ENCODE results near the gene KRT78.
"Not testable (repeated sequence)": the region's sequence is repeated elsewhere in the genome, so short reads cannot be mapped to it uniquely, and the experiment has no call there.

The KRT78 gene

GRCh38 chr12:52809166-52809565, 39.6 kb downstream of the KRT78 start:
- no peak for DNase-seq

DNA sequence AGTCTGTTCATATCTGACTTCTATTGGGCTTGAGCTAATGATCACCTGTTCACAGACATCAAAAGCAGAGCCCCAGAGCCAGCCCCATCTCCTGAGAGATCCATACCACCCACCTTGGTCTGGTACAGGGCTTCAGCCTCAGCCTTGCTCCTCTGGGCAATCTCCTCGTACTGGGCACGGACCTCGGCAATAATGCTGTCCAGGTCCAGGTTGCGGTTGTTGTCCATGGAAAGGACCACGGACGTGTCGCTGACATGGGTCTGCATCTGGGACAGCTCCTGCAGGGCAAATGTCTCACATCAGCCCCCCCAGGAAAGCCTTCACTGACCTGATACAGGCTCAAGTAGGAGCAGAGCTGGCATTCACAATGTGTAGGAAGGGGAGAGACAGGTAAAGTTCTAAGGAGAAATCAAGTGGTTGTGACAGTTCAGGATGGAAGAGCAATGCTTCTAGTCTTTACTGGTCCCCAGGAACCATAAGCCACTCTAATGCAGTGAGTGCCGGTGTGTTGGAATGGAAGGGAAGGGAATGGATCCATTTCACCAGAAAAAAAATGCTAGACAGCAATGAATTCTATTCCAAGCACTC, 40.1 kb downstream of the KRT78 start:
- no peak for DNase-seq

DNA sequence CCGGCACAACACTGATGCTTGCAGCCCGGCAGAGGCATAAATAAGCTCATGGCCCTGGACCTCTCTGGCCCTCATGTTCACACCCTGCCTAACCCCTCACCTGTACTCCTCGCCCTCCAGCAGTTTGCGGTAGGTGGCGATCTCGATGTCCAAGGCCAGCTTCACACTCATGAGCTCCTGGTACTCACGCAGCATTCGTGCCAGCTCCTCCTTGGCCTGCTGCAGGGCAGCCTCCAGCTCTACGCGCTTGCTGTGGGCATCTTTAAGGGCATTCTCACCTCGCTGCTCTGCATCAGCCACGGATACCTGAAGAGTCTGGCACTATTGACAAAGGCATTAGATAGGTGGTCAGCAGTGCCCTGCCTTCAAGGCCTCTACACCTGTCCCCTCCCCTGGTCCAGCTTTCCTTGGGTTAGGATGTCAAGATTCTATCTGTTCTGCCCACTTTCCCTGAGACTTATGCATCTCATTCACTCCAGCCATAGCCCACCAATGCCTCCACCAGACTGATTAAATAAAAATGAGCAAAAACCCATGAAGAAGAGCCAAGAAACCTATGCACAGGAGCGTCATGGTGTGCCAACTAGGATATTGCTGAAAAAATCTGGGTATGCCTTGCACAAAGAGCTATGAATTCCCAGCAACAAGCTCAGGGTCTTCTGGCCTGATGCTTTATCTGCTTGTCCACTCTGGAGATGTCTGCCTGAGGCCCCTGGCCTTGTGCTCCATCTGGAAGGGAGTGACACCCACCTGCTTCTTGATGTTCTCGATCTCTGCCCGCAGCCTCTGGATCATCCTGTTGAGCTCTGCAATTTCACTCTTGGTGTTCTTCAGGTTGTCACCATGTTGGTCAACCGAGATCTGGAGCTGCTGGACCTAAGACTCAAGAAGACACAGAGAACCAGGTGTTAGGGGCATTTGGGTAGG, 41.0 kb downstream of the KRT78 start:
- DNase-seq = no peak

DNA sequence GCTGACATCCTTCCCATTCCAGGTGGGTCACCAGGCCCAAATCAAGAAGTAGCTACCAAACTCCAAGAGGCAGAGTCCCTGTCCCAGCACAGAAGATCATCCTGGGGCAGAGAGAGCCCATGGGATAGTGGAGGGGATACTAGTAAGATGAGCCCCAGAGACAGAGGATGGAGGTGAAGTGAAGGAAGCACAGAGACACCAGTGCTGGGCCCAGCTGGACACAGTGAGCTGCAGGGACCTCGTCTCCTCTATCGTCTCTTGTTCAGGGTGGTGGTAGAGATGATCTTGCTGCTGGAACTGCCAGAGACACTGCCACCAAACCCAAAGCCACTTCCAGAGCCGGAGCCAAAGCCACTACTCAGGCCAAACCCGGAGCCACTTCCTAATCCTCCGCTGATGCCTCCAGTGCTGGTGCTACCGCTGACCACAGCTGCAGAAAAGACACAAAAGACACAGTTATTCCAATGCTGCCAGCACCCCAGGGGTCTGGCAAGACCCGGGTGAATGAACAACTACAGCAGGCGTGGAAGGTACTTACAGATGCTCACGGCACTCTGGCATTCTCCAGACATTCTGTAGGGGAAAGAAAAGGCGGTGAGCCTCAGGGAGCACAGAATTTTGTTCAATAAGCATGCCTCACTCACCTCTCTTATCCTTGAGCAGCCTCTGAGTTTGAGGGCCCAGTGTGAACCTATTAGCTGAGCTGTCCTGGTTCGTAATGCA, 41.8 kb downstream of the KRT78 start:
- no peak for DNase-seq

DNA sequence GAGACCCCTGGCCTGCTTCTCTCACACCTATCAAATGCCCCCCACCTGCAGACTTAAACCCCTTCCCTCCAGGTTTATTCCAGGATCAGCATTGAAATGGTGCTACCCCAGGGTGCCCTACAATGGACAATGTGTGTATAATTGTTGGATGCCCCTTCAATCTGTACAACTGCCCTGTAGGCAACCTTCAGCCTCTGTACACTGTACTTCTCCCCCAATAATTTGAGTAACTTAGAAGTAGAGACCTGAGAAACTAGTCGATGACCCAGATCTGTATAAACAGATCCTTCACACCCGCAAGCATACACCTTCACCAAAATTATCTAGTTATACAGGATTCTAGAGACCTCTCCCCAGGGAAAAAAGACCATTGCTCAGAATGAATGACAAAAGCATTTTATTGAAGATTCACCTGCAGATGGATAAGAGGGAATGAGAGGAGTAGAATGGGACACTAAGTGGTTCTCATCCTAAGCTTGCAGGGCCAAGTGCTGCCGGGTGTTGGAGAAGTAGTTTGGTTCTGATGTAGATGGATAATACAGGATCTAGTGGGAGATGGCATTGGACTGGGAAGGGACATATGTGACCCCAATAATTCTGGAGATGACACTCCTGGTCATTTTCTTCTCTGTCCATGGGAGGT, 42.5 kb downstream of the KRT78 start:
- no peak for DNase-seq

DNA sequence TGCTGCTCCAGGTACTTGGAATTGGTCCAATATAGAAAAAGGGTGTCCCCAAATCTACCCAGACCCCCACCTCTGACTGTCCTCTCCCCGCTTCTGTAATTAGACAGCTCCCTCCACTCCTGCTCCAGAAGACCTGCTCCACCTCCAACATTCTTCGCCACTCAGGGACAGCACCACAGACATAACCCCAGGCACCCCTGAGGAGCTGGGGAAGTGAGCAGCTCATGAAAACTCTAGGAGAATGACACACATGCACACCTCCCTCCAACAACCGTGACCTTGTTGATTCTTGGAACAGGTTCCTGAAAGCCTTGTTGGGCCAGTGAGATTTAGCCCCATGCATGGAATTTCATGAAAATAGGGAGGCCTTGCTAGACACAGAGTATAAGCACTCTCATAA, 43.1 kb downstream of the KRT78 start:
- no peak for DNase-seq

- no peak for DNase-seq
Measured at GRCh38 chr12:52805000-52805399, 43.8 kb downstream of the KRT78 start.

DNA sequence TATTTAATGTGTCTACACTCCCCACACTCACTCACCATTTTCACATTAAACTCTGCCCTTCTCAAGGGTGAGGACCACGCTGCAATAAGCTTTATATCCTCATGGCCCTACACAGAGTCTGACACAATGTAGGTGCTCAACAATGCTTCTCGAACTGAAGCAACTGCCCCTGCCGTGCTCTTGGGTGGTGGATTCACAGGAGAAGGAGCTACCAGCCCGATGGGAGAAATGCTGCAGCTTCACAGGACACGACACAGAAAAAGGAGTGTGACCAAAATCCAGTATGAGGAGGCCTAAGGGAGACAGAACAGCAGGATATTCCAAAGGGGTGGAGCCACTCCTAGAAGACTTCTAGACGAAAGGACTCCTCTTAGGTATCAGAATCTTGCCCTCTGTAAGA, 46.4 kb downstream of the KRT78 start:
- DNase-seq = no peak

DNA sequence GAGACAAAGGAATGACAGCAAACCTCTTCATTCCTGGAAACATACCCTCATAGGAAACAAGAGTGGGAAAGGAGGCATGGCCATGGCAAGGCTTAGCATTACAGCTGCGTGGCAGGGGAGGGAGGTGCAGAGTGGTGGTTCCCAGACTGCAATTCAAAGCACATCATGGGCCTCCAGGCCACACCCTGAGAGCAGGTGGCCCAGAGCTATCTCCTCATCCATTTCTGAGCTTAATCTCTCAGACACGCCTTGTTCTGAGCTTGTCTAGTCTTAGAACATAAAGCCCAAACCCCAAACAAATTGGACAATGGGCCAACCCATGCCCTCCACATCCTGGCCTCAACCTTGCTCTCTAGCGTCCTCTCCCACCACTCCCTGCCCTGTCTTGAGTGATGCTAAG, 47.0 kb downstream of the KRT78 start:
- DNase-seq = no peak

DNA sequence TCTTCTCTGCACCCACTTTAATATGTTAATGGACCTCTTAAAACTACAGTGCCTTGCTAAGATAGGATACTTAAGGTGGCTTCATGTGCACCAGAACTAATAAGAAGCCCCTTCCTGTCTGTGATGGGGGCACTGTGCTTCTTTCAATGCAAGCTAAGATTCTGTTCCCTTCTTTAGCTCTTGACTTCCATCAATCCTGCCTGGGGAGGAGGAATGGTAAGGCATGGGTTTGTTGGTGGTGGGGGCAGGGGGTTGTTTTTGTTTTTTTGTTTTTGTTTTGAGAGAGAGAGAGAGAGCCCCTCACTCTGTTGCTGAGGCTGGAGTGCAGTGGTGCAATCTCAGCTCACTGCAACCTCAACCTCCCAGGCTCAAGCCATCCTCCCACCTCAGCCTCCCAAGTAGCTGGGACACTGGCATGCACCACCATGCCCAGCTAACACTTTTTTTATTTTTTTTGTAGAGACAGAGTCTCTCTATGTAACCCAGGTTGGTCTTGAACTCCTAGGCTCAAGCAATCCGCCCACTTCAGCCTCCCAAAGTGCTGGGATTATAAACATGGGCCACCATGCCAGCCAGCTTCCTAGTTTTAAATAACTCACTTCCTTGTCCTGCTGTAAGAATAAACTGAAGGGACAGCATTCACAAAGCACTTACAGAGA, 48.4 kb downstream of the KRT78 start:
- no peak for DNase-seq

- no peak for DNase-seq
Measured at GRCh38 chr12:52799505-52800211, 49.1 kb downstream of the KRT78 start.

DNA sequence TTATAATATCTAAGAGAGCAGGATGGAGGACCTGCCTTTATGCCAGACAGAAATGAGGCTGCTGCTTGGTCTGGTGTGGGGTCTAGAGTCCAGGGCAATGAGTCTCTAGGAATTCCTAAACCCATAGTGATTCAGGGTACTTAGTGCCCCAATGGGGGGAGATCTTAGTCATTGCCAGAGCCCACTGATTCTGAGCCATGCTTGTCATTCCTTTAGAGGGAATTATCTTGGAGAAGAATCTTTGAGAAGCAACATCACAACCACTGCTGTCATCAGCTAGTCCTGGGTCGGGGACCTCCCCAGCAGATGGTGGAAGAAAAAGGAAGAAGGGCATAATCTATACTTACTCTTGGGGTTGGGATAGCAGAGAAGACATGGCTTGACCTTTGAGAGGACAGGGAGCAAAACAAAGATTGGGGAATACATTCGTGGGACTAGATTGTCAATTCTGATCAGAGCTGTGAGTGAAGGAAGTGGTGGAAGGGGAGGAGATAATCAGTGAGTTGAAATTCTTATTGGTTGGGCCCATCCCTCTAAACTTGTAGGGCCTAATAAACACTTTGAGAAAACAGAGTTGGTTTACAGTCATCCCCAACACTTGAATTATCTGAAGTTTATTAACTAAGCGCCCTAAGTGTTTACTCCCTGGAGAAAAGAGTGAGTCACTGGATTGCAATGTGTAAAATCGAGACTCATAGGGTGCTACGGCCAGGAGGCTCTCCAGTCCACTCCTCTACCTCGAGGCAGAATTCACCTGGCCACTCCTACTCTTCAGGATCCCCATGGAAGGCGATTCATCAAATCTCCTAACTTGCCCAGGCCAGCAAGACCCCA, 49.9 kb downstream of the KRT78 start:
- DNase-seq = no peak

GRCh38 chr12:52798003-52798670, 50.7 kb downstream of the KRT78 start:
- no peak for DNase-seq

- no peak for DNase-seq
Measured at GRCh38 chr12:52797529-52797894, 51.3 kb downstream of the KRT78 start.

DNA sequence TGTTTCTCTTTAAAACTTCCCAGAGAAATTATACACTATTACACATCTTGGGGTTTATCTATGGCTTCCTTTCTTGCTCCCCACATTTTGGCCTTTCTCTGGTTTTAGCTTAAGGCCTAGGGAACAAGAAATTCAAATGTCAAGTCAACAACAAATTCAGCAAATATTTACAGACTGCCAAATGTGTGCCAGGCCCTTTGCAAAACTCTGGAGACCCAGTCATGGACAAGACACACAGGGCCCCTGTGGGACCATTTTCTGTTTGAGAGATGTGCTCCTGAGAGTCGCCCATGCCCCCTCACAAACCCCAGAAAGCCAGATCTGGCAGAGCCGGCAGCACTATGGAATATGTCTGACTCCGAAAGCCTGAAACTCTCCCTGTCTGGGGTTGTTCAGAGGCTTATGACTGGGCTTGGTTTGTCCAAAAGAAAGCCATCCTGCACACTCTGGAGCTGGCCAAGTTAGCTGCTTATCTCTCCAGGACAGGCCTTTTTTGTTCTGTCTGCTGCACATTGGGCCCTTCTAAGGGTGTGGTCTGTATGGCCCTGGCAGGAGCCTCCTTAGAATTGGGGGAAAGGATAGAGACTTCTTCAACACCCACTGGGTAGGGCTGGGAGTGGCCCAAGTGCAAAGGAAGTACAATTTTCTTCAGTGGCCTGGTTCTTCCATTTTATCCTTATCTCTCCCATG, 51.8 kb downstream of the KRT78 start:
- no peak for DNase-seq

DNA sequence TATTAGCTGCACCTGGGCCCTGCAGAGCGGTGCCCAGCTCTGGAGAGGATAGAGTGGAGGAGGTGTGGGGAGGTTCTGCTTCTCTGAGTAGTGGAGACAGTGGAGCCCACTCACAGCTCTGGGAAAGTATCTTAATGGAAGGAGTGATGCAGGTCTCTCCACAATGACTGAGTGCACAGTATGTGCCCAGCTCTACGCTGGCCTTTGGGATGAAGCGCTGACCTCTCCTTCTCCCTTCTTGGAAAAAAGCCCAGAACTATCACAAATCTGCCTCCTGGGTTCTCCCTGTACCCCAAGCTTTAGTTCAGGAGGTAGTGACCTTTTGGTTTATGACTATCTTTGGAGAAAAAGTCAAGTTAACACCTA, 52.4 kb downstream of the KRT78 start:
- no peak for DNase-seq

- DNase-seq = no peak
Measured at GRCh38 chr12:52795694-52796428, 52.9 kb downstream of the KRT78 start, which contains the start of gene KRT3. TSS of gene KRT3 (minus strand) at chr12:52796117. CDS start at chr12:52796042, 75 bp downstream.

DNA sequence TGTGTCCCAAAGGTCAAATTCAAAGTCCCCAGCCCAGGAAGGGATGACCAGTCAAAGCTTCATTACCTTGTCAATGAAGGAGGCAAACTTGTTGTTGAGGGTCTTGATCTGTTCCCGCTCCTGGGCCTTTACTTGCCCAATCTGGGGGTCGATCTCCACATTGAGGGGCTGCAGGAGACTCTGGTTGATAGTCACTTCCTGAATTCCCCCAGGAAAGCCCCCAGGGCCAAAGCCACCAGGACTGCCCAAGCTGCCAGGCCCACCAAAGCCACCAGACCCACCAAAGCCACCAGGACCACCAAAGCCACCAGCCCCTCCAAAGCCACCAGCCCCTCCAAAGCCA, 53.5 kb downstream of the KRT78 start:
- DNase-seq = not testable (repeated sequence)

Measured in activated CD4-positive, alpha-beta T cell treated with anti-CD3 and anti-CD28 coated beads, Interleukin-10, Interleukin-2, amounts not matched to agents 100 ng/mL and 50 ng/mL, durations not matched to agents 16 hours and 8 hours (primary cell).